Endothelial cell of umbilical vein (primary cell): ENCODE data around the gene FUT6. TPM values are rescaled to one million over a fixed set of nuclear protein-coding genes. Genes with fewer than 3 reads are reported as not detected.

Experiments
- BruUV-seq: library from RNA; stranded (reverse); fragments of 400-500 nt; replicated peaks from 2 replicates; lab custom pipeline; 2021; lab: Mats Ljungman, UMichigan
- CTCF ChIA-PET: fragments of 300-600, 350-600 bp; sonication (Branson Sonifier 250); formaldehyde crosslinking; loops from one replicate; lab custom pipeline; 2021; ENCODE audit warnings: antibody characterized with exemption, inconsistent platforms; lab: Charles Lee
- POLR2A ChIA-PET: fragments of 300-600, 350-600 bp; sonication (Branson Sonifier 250); formaldehyde crosslinking; loops from one replicate; lab custom pipeline; 2021; ENCODE audit warnings: antibody characterized with exemption, inconsistent platforms; lab: Charles Lee
- DNase-seq: peaks from one replicate; pipeline ENCODE4 v3.0.0-alpha.2; 2011; ENCODE audit warnings: low read depth, low spot score
- FAIRE-seq: peaks from 2 replicates; lab custom pipeline; 2011; peaks lifted over from hg19 to GRCh38; lab: Jason Lieb, UNC
- H2AFZ ChIP-seq: 2 replicates; pipeline ENCODE4 v1.6.0; 2012; ENCODE audit warnings: low read depth, low read length, control low read depth, inconsistent platforms
- H3K27ac ChIP-seq: 2 replicates; pipeline ENCODE4 v1.5.1; 2011; ENCODE audit warnings: low read depth, mild to moderate bottlenecking, control low read depth, low read length, moderate library complexity; ENCODE audit not compliant: insufficient read depth
- H3K27me3 ChIP-seq, 2 experiments: 2 replicates each; pipeline versions ENCODE4 v1.6.0 to v1.6.1; 2011; ENCODE audit warnings: low read length in 2 of 2, mixed read lengths in 1 of 2; ENCODE audit not compliant: control insufficient read depth in 2 of 2, insufficient read depth in 2 of 2
- H3K36me3 ChIP-seq, 2 experiments: 2 replicates in 1 of 2; 3 replicates in 1 of 2; pipeline ENCODE4 v1.5.1; 2011; ENCODE audit warnings: low read length in 2 of 2, mild to moderate bottlenecking in 1 of 2, moderate library complexity in 1 of 2; ENCODE audit not compliant: control insufficient read depth in 2 of 2, insufficient read depth in 2 of 2; ENCODE audit errors: extremely low read depth in 1 of 2
- H3K4me1 ChIP-seq: 3 replicates; pipeline ENCODE4 v1.5.1; 2011; ENCODE audit warnings: mild to moderate bottlenecking, low read length; ENCODE audit not compliant: control insufficient read depth, insufficient read depth; ENCODE audit errors: extremely low read depth
- H3K4me2 ChIP-seq: 2 replicates; pipeline ENCODE4 v1.6.1; 2011; ENCODE audit warnings: low read length, control low read depth, mixed read lengths; ENCODE audit not compliant: insufficient read depth
- H3K4me3 ChIP-seq, 3 experiments: fragments of 200-600 bp in 1 of 3; sonication (generic), shearing (Covaris generic) in 1 of 3; replicated peaks in 1 of 3; 2 replicates each; pipeline ENCODE4 v1.5.1; 2011 to 2016; ENCODE audit warnings: control low read depth in 3 of 3, low read length in 3 of 3, mild to moderate bottlenecking in 2 of 3, inconsistent platforms in 1 of 3, low read depth in 1 of 3, moderate library complexity in 1 of 3; ENCODE audit not compliant: insufficient read depth in 1 of 3
- H3K79me2 ChIP-seq: 2 replicates; pipeline ENCODE4 v1.6.0; 2012; ENCODE audit warnings: low read length, inconsistent platforms; ENCODE audit not compliant: control insufficient read depth, insufficient read depth
- H3K9ac ChIP-seq: replicated peaks from 2 replicates; pipeline ENCODE3; 2011; ENCODE audit warnings: low read length, control low read depth; ENCODE audit not compliant: insufficient read depth; ENCODE audit errors: extremely low read depth
- H3K9me1 ChIP-seq: replicated peaks from 3 replicates; pipeline ENCODE4 v1.6.0; 2011; ENCODE audit warnings: mild to moderate bottlenecking, low read length; ENCODE audit not compliant: control insufficient read depth, insufficient read depth; ENCODE audit errors: extremely low read depth
- H3K9me3 ChIP-seq: replicated peaks from 2 replicates; pipeline ENCODE4 v1.5.1; 2012; ENCODE audit warnings: low read length, inconsistent platforms; ENCODE audit not compliant: control insufficient read depth, insufficient read depth
- H4K20me1 ChIP-seq: replicated peaks from 2 replicates; pipeline ENCODE3; 2011; ENCODE audit warnings: mild to moderate bottlenecking, low read length; ENCODE audit not compliant: control insufficient read depth, insufficient read depth; ENCODE audit errors: extremely low read depth
- EZH2 ChIP-seq: IDR thresholded peaks from 2 replicates; pipeline ENCODE4 v1.6.1; 2012; ENCODE audit warnings: borderline replicate concordance, low read depth, mild to moderate bottlenecking, moderate library complexity, low read length, inconsistent platforms; ENCODE audit not compliant: severe bottlenecking
- FOS ChIP-seq: IDR thresholded peaks from 2 replicates; pipeline ENCODE4 v1.6.1; 2011; ENCODE audit warnings: mild to moderate bottlenecking, low read length, moderate library complexity, borderline replicate concordance; ENCODE audit not compliant: insufficient read depth
- GATA2 ChIP-seq: IDR thresholded peaks from 2 replicates; pipeline ENCODE4 v1.7.0; 2011; ENCODE audit warnings: low read depth, mild to moderate bottlenecking, moderate library complexity, mixed read lengths, low read length; ENCODE audit not compliant: insufficient read length, insufficient read depth
- JUN ChIP-seq: IDR thresholded peaks from 2 replicates; pipeline ENCODE4 v1.6.1; 2011; ENCODE audit warnings: borderline replicate concordance, low read depth; ENCODE audit not compliant: insufficient read length, insufficient read depth
- MAX ChIP-seq: IDR thresholded peaks from 2 replicates; pipeline ENCODE4 v1.6.1; 2011; ENCODE audit not compliant: insufficient read depth, insufficient read length
- MYC ChIP-seq: IDR thresholded peaks from one replicate; pipeline ENCODE4 v1.6.1; 2011; ENCODE audit warnings: mild to moderate bottlenecking, low read depth, low read length
- POLR2A ChIP-seq: IDR thresholded peaks from 2 replicates; pipeline ENCODE4 v1.6.1; 2012; ENCODE audit warnings: low read depth, mild to moderate bottlenecking, control low read depth, low read length
- POLR2AphosphoS5 ChIP-seq: IDR thresholded peaks from 2 replicates; pipeline ENCODE4 v1.6.1; 2012; ENCODE audit warnings: low read depth, mild to moderate bottlenecking, control low read depth, low read length, moderate library complexity; ENCODE audit not compliant: insufficient read depth
- dilution Hi-C: fragments of 300-500 bp; cut with MboI; formaldehyde crosslinking; loops from one replicate; pipeline ENCODE4 v1.15.0; 2019; ENCODE audit warnings: low sequenced_read_pairs; ENCODE audit not compliant: extremely low pct_ligation_motif_present
- intact Hi-C: fragments of 100-400 bp; cut with micrococcal nuclease; formaldehyde crosslinking; loops from one replicate; pipeline ENCODE4 v1.10.0; 2022
- polyA plus RNA-seq, 4 experiments: library from polyadenylated mRNA; depleted of rRNA in 3 of 4; stranded (reverse) in 3 of 4; unstranded in 1 of 4; fragments of >200 nt; gene quantifications; 2 replicates each; pipeline versions ENCODE4 v1.2.1 to v1.2.3, GENCODE V29; 2011 to 2012; ENCODE audit warnings: missing spikeins in 1 of 4
- total RNA-seq: library from RNA; stranded (reverse); gene quantifications from 2 replicates; pipeline ENCODE4 v1.2.3, GENCODE V29; 2021
- TF ChIP-seq, protein P1 (sequence below), 2 donors: IDR thresholded peaks; 1 replicate in 1 of 2; 2 replicates in 1 of 2; pipeline ENCODE4 v1.5.1; 2011; ENCODE audit warnings: low read length in 2 of 2, mild to moderate bottlenecking in 2 of 2, moderate library complexity in 2 of 2, control low read depth in 1 of 2, inconsistent platforms in 1 of 2, low read depth in 1 of 2; ENCODE audit not compliant: insufficient read depth in 1 of 2; ENCODE audit errors: extremely low read depth in 1 of 2

FUT6 gene
- total and polyA plus RNA-seq, 2 donors (not counting 3 experiments of a cell fraction or from before 2014, with no cell fraction given), result not detected

GRCh38 chr19:5814123-5814851 lies 25.2 kb downstream of the FUT6 start:
- Histone ChIP-seq H3K27ac (no peak overlapping the region), H3K27me3 (no peaks in the 10 kb centered on the region), H3K4me3 (no peak overlapping the region), H3K9me3 (no peaks in the 10 kb centered on the region), H3K9ac (no peak overlapping the region), H3K9me1 (no peaks in the 10 kb centered on the region), H2AFZ (no peak overlapping the region), H3K36me3 (no peaks in the 10 kb centered on the region), H4K20me1 (no peaks in the 10 kb centered on the region), H3K4me2 (no peak overlapping the region), H3K4me1 (no peaks in the 10 kb centered on the region), H3K79me2 (no peaks in the 10 kb centered on the region)
- dilution Hi-C loops (no loop called here), intact Hi-C loops (no loop called here)
- FAIRE-seq, result no peak
- no peak for TF ChIP-seq MYC
- TF ChIP-seq POLR2A, result no peak
- no peak for TF ChIP-seq GATA2
- no peak for TF ChIP-seq FOS
- TF ChIP-seq POLR2AphosphoS5, result no peak
- no peak for TF ChIP-seq EZH2
- TF ChIP-seq JUN, result no peak
- TF ChIP-seq, protein P1, sequence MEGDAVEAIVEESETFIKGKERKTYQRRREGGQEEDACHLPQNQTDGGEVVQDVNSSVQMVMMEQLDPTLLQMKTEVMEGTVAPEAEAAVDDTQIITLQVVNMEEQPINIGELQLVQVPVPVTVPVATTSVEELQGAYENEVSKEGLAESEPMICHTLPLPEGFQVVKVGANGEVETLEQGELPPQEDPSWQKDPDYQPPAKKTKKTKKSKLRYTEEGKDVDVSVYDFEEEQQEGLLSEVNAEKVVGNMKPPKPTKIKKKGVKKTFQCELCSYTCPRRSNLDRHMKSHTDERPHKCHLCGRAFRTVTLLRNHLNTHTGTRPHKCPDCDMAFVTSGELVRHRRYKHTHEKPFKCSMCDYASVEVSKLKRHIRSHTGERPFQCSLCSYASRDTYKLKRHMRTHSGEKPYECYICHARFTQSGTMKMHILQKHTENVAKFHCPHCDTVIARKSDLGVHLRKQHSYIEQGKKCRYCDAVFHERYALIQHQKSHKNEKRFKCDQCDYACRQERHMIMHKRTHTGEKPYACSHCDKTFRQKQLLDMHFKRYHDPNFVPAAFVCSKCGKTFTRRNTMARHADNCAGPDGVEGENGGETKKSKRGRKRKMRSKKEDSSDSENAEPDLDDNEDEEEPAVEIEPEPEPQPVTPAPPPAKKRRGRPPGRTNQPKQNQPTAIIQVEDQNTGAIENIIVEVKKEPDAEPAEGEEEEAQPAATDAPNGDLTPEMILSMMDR (IDR thresholded peaks at IDR 0.05; ENCODE audit: extremely low read depth in 1 of 2, insufficient read depth in 1 of 2, low read depth in 1 of 2, low read length in 2 of 2), result no peak
- no peak for TF ChIP-seq MAX
- BruUV-seq, result no TSS peak
- DNase-seq, result no peak
- ChIA-PET CTCF (interaction anchor here (2.3 kb wide), 1 partner anchor 10 kb away, joined by 15 read pairs; the partner anchor contains the start of gene NRTN), POLR2A (no interaction called here)
